Fibroblast of pulmonary artery (primary cell): ENCODE measurements around the gene SEC63.
"Not testable (repeated sequence)": the region's sequence is repeated elsewhere in the genome, so short reads cannot be mapped to it uniquely, and the experiment has no call there.

Experiments
- DNase-seq: peaks from one replicate; pipeline ENCODE4 v3.0.0-alpha.2; 2010; ENCODE audit warnings: low read depth
- H3K4me3 ChIP-seq: replicated peaks from 2 replicates; pipeline ENCODE4 v1.5.1; 2011; ENCODE audit warnings: low read depth, mild to moderate bottlenecking, control low read depth, low read length, moderate library complexity
- CTCF ChIP-seq: IDR thresholded peaks from 2 replicates; pipeline ENCODE4 v1.5.1; 2011; ENCODE audit warnings: mild to moderate bottlenecking, control low read depth, low read length, inconsistent platforms; ENCODE audit errors: missing control alignments

Gene SEC63

GRCh38 chr6:107917451-107918375, 40.3 kb downstream of the SEC63 start:
- TF ChIP-seq CTCF, result no peak
- no peak for DNase-seq
- H3K4me3 ChIP-seq, result no peak overlapping the region

GRCh38 chr6:107916961-107917360, 41.0 kb downstream of the SEC63 start:
- DNase-seq, result not testable (repeated sequence)

GRCh38 chr6:107911692-107912091, 46.3 kb downstream of the SEC63 start:
- no peak overlapping the region for H3K4me3 ChIP-seq
- DNase-seq, result no peak

More at GRCh38 chr6:107916961-107917360, 41.0 kb downstream of the SEC63 start:
- not testable (repeated sequence) for H3K4me3 ChIP-seq

GRCh38 chr6:107894809-107895396, 63.1 kb downstream of the SEC63 start:
- H3K4me3 ChIP-seq, result no peak overlapping the region
- DNase-seq, result no peak
- no peak for TF ChIP-seq CTCF

More at GRCh38 chr6:107911692-107912091, 46.3 kb downstream of the SEC63 start:
- TF ChIP-seq CTCF, result no peak

GRCh38 chr6:107890431-107890830, 67.6 kb downstream of the SEC63 start:
- not testable (repeated sequence) for H3K4me3 ChIP-seq, DNase-seq

GRCh38 chr6:107885950-107886349, 72.1 kb downstream of the SEC63 start:
- DNase-seq, H3K4me3 ChIP-seq: not testable (repeated sequence)

- no peak overlapping the region for H3K4me3 ChIP-seq
- no peak for DNase-seq
- TF ChIP-seq CTCF, result no peak
These were observed 78.1 kb downstream of the SEC63 start for GRCh38 chr6:107879941-107880340.

- H3K4me3 ChIP-seq, result no peak overlapping the region
- TF ChIP-seq CTCF, result no peak
- DNase-seq, result no peak
These were observed 80.0 kb downstream of the SEC63 start for GRCh38 chr6:107877968-107878367.
